GM23248 (cell line): Measurements from ENCODE around the gene GFRA1.

Experiments used
- EZH2 ChIP-seq: fragments of 200-600 bp; sonication (generic); IDR thresholded peaks from 2 replicates; pipeline ENCODE4 v1.6.1; 2018; ENCODE audit warnings: antibody characterized with exemption, mild to moderate bottlenecking; ENCODE audit not compliant: insufficient read depth, poor library complexity, severe bottlenecking
- EZH2phosphoT487 ChIP-seq: fragments of 200-600 bp; sonication (generic); IDR thresholded peaks from 2 replicates; pipeline ENCODE4 v1.6.1; 2018; ENCODE audit warnings: antibody characterized with exemption, moderate library complexity, mild to moderate bottlenecking, low read depth; ENCODE audit not compliant: insufficient read depth

GRCh38 chr10:116265686-116266085 is 7.3 kb downstream of the GFRA1 start:
- TF ChIP-seq EZH2 (no peak), EZH2phosphoT487 (no peak)
